GM23338 (cell line): ENCODE results near the gene LRMDA. TPM values are rescaled to one million over a fixed set of nuclear protein-coding genes. Genes with fewer than 3 reads are reported as not detected.

Experiments used
- ATAC-seq: fragments of 200-7000 bp; cut with Tn5 transposase; 3 replicates; pipeline ENCODE4 v1.9.1; 2020
- DNase-seq: peaks from one replicate; pipeline ENCODE4 v3.0.0-alpha.2; 2015; ENCODE audit warnings: low spot score
- H2AFZ ChIP-seq: fragments of 200-600 bp; sonication (generic); 2 replicates; pipeline ENCODE4 v1.8.0; 2016; ENCODE audit warnings: antibody characterized with exemption, mild to moderate bottlenecking, moderate library complexity
- H3F3A ChIP-seq: fragments of 200-600 bp; sonication (generic); replicated peaks from 2 replicates; pipeline ENCODE4 v1.8.0; 2017; ENCODE audit warnings: antibody characterized with exemption, mixed run types, low read depth
- H3K27ac ChIP-seq: fragments of 200-600 bp; sonication (generic); 2 replicates; pipeline ENCODE4 v1.6.1; 2016; ENCODE audit warnings: low read depth
- H3K27me3 ChIP-seq: fragments of 200-600 bp; sonication (generic); 2 replicates; pipeline ENCODE4 v1.8.0; 2016; ENCODE audit warnings: mild to moderate bottlenecking, mixed run types, moderate library complexity; ENCODE audit not compliant: insufficient read depth
- H3K36me3 ChIP-seq: fragments of 200-600 bp; sonication (generic); 2 replicates; pipeline ENCODE4 v1.8.0; 2016; ENCODE audit warnings: mild to moderate bottlenecking; ENCODE audit not compliant: insufficient read depth
- H3K4me1 ChIP-seq: fragments of 200-600 bp; sonication (generic); 2 replicates; pipeline ENCODE4 v1.8.0; 2016; ENCODE audit warnings: mild to moderate bottlenecking, moderate library complexity; ENCODE audit not compliant: insufficient read depth
- H3K4me2 ChIP-seq: fragments of 200-600 bp; sonication (generic); 2 replicates; pipeline ENCODE4 v1.7.1; 2017; ENCODE audit warnings: mixed run types
- H3K4me3 ChIP-seq: fragments of 200-600 bp; sonication (generic); 2 replicates; pipeline ENCODE4 v1.6.1; 2016; ENCODE audit warnings: mixed run types
- H3K79me2 ChIP-seq: fragments of 200-600 bp; sonication (generic); replicated peaks from 2 replicates; pipeline ENCODE4 v1.8.0; 2017; ENCODE audit warnings: mild to moderate bottlenecking; ENCODE audit not compliant: insufficient read depth
- H3K9me2 ChIP-seq: fragments of 200-600 bp; sonication (generic); 2 replicates; pipeline ENCODE4 v1.8.0; 2017; ENCODE audit not compliant: insufficient read depth
- H4K20me1 ChIP-seq: fragments of 200-600 bp; sonication (generic); replicated peaks from 2 replicates; pipeline ENCODE4 v1.8.0; 2017; ENCODE audit warnings: mild to moderate bottlenecking; ENCODE audit not compliant: insufficient read depth
- H3K27ac Mint-ChIP-seq: 2 replicates; pipeline ENCODE4 v1.8.0; 2020; ENCODE audit warnings: inconsistent platforms, mild to moderate bottlenecking, moderate library complexity, mixed read lengths
- H3K27me3 Mint-ChIP-seq: 3 replicates; pipeline ENCODE4 v1.8.0; 2022; ENCODE audit warnings: low read depth, mild to moderate bottlenecking, moderate library complexity, mixed read lengths, inconsistent platforms; ENCODE audit not compliant: insufficient read depth, poor library complexity
- H3K36me3 Mint-ChIP-seq: 3 replicates; pipeline ENCODE4 v1.8.0; 2021; ENCODE audit warnings: low read depth, mild to moderate bottlenecking, inconsistent platforms, moderate library complexity, mixed read lengths
- H3K4me1 Mint-ChIP-seq: 3 replicates; pipeline ENCODE4 v1.8.0; 2020; ENCODE audit warnings: mild to moderate bottlenecking, inconsistent platforms, mixed read lengths
- H3K4me3 Mint-ChIP-seq: 3 replicates; pipeline ENCODE4 v1.8.0; 2021; ENCODE audit warnings: moderate library complexity, mild to moderate bottlenecking, inconsistent platforms, mixed read lengths
- H3K9me3 Mint-ChIP-seq: 3 replicates; pipeline ENCODE4 v1.8.0; 2020; ENCODE audit warnings: moderate library complexity, mild to moderate bottlenecking, inconsistent platforms, mixed read lengths
- ETS1 ChIP-seq: IDR thresholded peaks from 2 replicates; pipeline ENCODE4 v1.6.1; 2016; ENCODE audit warnings: antibody characterized with exemption
- POLR2AphosphoS5 ChIP-seq: IDR thresholded peaks from 2 replicates; pipeline ENCODE4 v1.6.1; 2016; ENCODE audit warnings: antibody characterized with exemption, low read depth
- REST ChIP-seq: IDR thresholded peaks from one replicate; pipeline ENCODE4 v1.6.1; 2018; ENCODE audit warnings: antibody characterized with exemption; ENCODE audit not compliant: unreplicated experiment
- ZNF331 ChIP-seq: fragments of 250-450 bp; sonication (Bioruptor Pico); IDR thresholded peaks from 2 replicates; pipeline ENCODE4 v1.5.0; 2020; ENCODE audit warnings: low read depth, mild to moderate bottlenecking, moderate library complexity
- ZNF462 ChIP-seq: fragments of 250-450 bp; sonication (Bioruptor Pico); IDR thresholded peaks from 2 replicates; pipeline ENCODE4 v1.5.0; 2020; ENCODE audit warnings: mild to moderate bottlenecking, moderate library complexity
- polyA plus RNA-seq: library from polyadenylated mRNA; unstranded; fragments of >200 nt; fragmentation: Nextera tagmentation; extraction: Ambion mirVana; gene quantifications from 2 replicates; pipeline ENCODE4 v1.2.1, GENCODE V29; 2016
- total RNA-seq: library from RNA; depleted of rRNA; stranded (reverse); fragments of >200 nt; shearing (Covaris generic); gene quantifications from 2 replicates; pipeline ENCODE4 v1.2.3, GENCODE V29; 2014

The LRMDA gene
- total and polyA plus RNA-seq, 2 experiments from 2014 or later, result 0.90 to 1.8 TPM

DNA sequence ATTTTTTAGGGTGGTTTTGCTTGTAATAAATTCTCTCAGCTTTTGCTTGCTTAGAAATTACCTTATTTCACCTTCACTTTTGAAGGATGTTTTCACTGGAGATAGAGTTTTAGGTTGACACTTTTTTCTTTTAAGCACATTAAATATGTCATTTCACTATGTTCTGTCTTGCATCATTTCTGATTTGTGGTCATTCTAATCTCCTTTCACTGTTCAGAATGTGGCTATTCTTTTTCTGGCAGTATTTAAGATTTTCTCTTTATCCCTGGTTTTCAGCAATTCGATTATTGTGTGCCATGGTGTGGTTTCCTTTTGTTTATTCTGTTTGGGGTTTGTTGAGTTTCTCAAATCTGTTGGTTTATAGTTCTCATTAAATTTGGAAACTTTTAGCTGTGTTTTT, 1140.6 kb downstream of the LRMDA start (continued):
- TF ChIP-seq ETS1 (no peak), ZNF462 (no peak)

DNA sequence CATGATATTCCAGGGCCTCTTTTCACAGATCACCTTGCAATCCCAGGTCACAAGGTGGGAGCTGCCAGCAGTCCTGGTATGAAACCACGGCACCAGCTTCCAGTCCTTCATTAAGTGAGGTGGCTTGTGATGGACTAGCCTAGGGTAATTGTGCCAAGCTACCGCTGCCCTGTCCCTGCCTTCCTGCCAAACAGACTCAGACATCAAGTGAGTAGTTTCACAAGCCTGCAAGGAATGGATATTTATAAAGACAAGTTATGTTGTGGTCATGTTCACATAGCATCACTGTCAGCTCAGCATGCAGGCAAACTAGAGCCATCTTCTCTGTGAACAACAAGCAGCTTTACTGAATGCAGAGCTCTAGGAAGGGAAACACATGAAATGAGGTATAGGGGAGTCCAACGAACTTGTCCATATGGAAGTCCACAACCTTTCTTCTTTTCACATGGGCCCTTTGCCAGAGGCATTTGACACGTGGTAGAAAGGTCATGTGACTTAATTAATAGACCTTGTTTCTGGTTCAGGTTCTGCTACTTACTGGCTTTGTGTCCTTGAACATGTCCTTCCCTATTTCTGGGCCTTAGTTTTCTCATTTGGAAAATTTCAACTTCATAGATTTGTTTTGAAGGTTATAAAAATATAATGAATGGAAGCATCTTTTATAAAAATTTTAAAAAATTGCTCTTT, 1145.0 kb downstream of the LRMDA start:
- TF ChIP-seq ZNF331 (CRISPR knock-in tag) (no peak), POLR2AphosphoS5 (no peak), ETS1 (no peak), REST (no peak)
- Mint-ChIP-seq H3K27ac (no peak overlapping the region), H3K9me3 (peaks cover 11% of the 10 kb centered on the region; the same call in 2 of the 3 replicates), H3K4me1 (no peaks in the 10 kb centered on the region), H3K36me3 (peaks cover 2% of the 10 kb centered on the region; the same call in 1 of the 3 replicates), H3K27me3 (no peaks in the 10 kb centered on the region), H3K4me3 (no peak overlapping the region)
- Histone ChIP-seq H3F3A (no peaks in the 10 kb centered on the region), H3K27me3 (no peaks in the 10 kb centered on the region), H3K4me3 (no peak overlapping the region), H3K9me2 (peaks cover 3% of the 10 kb centered on the region; the same call in 1 of the 2 replicates), H3K4me2 (no peak overlapping the region), H3K36me3 (no peaks in the 10 kb centered on the region), H3K79me2 (no peaks in the 10 kb centered on the region), H4K20me1 (no peaks in the 10 kb centered on the region), H2AFZ (no peak overlapping the region), H3K27ac (no peak overlapping the region), H3K4me1 (no peaks in the 10 kb centered on the region)
- DNase-seq (no peak), ATAC-seq (no peak)
